WTC11 (cell line): ENCODE data around the gene SLC4A9. TPM values are rescaled to one million over a fixed set of nuclear protein-coding genes. Genes with fewer than 3 reads are reported as not detected.

Experiments
- ATAC-seq: fragments of 200-7000 bp; cut with Tn5 transposase; 2 replicates; pipeline ENCODE4 v1.10.0; 2021; ENCODE audit warnings: mild to moderate bottlenecking, moderate library complexity
- CTCF ChIA-PET: fragments of 300-600 bp; sonication (Branson Sonifier 250); formaldehyde crosslinking; loops from one replicate; lab custom pipeline; 2021; ENCODE audit warnings: antibody characterized with exemption; lab: Charles Lee
- POLR2A ChIA-PET: fragments of 350-600 bp; sonication (Branson Sonifier 250); formaldehyde crosslinking; loops from one replicate; lab custom pipeline; 2021; ENCODE audit warnings: antibody characterized with exemption; lab: Charles Lee
- DNase-seq: peaks from one replicate; pipeline ENCODE4 v3.0.0; 2021; ENCODE audit warnings: low spot score
- H3K27ac Mint-ChIP-seq: 2 replicates; pipeline ENCODE4 v1.8.0; 2021; ENCODE audit warnings: mixed read lengths
- H3K27me3 Mint-ChIP-seq: 2 replicates; pipeline ENCODE4 v1.8.0; 2021; ENCODE audit warnings: low read depth, mild to moderate bottlenecking, moderate library complexity, mixed read lengths
- H3K36me3 Mint-ChIP-seq: 2 replicates; pipeline ENCODE4 v1.8.0; 2021; ENCODE audit warnings: mixed read lengths
- H3K4me1 Mint-ChIP-seq: 2 replicates; pipeline ENCODE4 v1.8.0; 2022; ENCODE audit warnings: mixed read lengths
- H3K4me3 Mint-ChIP-seq: 2 replicates; pipeline ENCODE4 v1.8.0; 2021; ENCODE audit warnings: mild to moderate bottlenecking, moderate library complexity, mixed read lengths
- H3K9me3 Mint-ChIP-seq: 2 replicates; pipeline ENCODE4 v1.8.0; 2021; ENCODE audit warnings: mixed read lengths
- CDX4 ChIP-seq: fragments of 250-450 bp; sonication (Bioruptor Pico); IDR thresholded peaks from 2 replicates; pipeline ENCODE4 v1.9.0; 2021; ENCODE audit warnings: moderate library complexity, mild to moderate bottlenecking, inconsistent platforms, borderline replicate concordance
- CREM ChIP-seq: sonication (generic); formaldehyde crosslinking; IDR thresholded peaks from 2 replicates; pipeline ENCODE4 v1.8.1; 2022; ENCODE audit warnings: mild to moderate bottlenecking, missing genetic modification reagents, moderate library complexity
- ETV6 ChIP-seq: sonication (generic); formaldehyde crosslinking; IDR thresholded peaks from 2 replicates; pipeline ENCODE4 v1.8.1; 2022; ENCODE audit warnings: mild to moderate bottlenecking, missing genetic modification reagents
- FOXP1 ChIP-seq: sonication (generic); formaldehyde crosslinking; IDR thresholded peaks from 2 replicates; pipeline ENCODE4 v1.8.0; 2022; ENCODE audit warnings: missing genetic modification reagents, mild to moderate bottlenecking, moderate library complexity, borderline replicate concordance
- MXD4 ChIP-seq: fragments of 250-450 bp; sonication (Bioruptor Pico); IDR thresholded peaks from 2 replicates; pipeline ENCODE4 v1.8.0; 2021; ENCODE audit warnings: mild to moderate bottlenecking, moderate library complexity, borderline replicate concordance
- NFE2L1 ChIP-seq: sonication (generic); formaldehyde crosslinking; IDR thresholded peaks from 2 replicates; pipeline ENCODE4 v1.8.1; 2023; ENCODE audit warnings: missing genetic modification reagents
- USF2 ChIP-seq: sonication (generic); formaldehyde crosslinking; IDR thresholded peaks from 2 replicates; pipeline ENCODE4 v1.8.1; 2023; ENCODE audit warnings: mild to moderate bottlenecking, missing genetic modification reagents, moderate library complexity
- ZBTB21 ChIP-seq: sonication (generic); formaldehyde crosslinking; IDR thresholded peaks from 2 replicates; pipeline ENCODE4 v1.8.1; 2023; ENCODE audit warnings: mild to moderate bottlenecking, missing genetic modification reagents, borderline replicate concordance
- ZNF232 ChIP-seq: sonication (generic); formaldehyde crosslinking; IDR thresholded peaks from 2 replicates; pipeline ENCODE4 v1.8.0; 2022; ENCODE audit warnings: mild to moderate bottlenecking, missing genetic modification reagents
- ZNF281 ChIP-seq: sonication (generic); formaldehyde crosslinking; IDR thresholded peaks from 2 replicates; pipeline ENCODE4 v1.8.0; 2023; ENCODE audit warnings: mild to moderate bottlenecking, missing genetic modification reagents
- ZNF396 ChIP-seq: fragments of 250-450 bp; sonication (Bioruptor Pico); IDR thresholded peaks from 2 replicates; pipeline ENCODE4 v1.8.0; 2021; ENCODE audit warnings: mild to moderate bottlenecking, moderate library complexity, borderline replicate concordance
- ZNF671 ChIP-seq: fragments of 250-450 bp; sonication (Bioruptor Pico); IDR thresholded peaks from 2 replicates; pipeline ENCODE4 v1.8.0; 2021; ENCODE audit warnings: mild to moderate bottlenecking
- total RNA-seq: library from RNA; stranded (reverse); gene quantifications from 3 replicates; pipeline ENCODE4 v1.2.3, GENCODE V29; 2021
- TF ChIP-seq, protein P1 (sequence below): fragments of 250-450 bp; sonication (Bioruptor Pico); IDR thresholded peaks from 2 replicates; pipeline ENCODE4 v1.9.0; 2021; ENCODE audit warnings: mild to moderate bottlenecking
- TF ChIP-seq, protein P2 (sequence below): fragments of 200-600 bp; IDR thresholded peaks from 2 replicates; pipeline ENCODE4 v1.8.0; 2022; ENCODE audit warnings: antibody characterized with exemption
- TF ChIP-seq, protein P3 (sequence below): sonication (generic); formaldehyde crosslinking; IDR thresholded peaks from 2 replicates; pipeline ENCODE4 v1.8.0; 2022; ENCODE audit warnings: missing genetic modification reagents
- TF ChIP-seq, protein P4 (sequence below): sonication (generic); formaldehyde crosslinking; IDR thresholded peaks from 2 replicates; pipeline ENCODE4 v1.8.0; 2023; ENCODE audit warnings: missing genetic modification reagents, mild to moderate bottlenecking, borderline replicate concordance
- TF ChIP-seq, protein P5 (sequence below): fragments of 250-450 bp; sonication (Bioruptor Pico); IDR thresholded peaks from 2 replicates; pipeline ENCODE4 v1.8.0; 2021; ENCODE audit warnings: mild to moderate bottlenecking

SLC4A9 gene
- total RNA-seq, 1 experiment from 2014 or later: 0.37 TPM

GRCh38 chr5:140372971-140373487 is 13.0 kb downstream of the SLC4A9 start:
- Mint-ChIP-seq H3K4me3 (no peak overlapping the region), H3K9me3 (no peaks in the 10 kb centered on the region), H3K36me3 (no peaks in the 10 kb centered on the region), H3K4me1 (peaks cover 4% of the 10 kb centered on the region)
- peak; percentile 97 for ATAC-seq
- POLR2A ChIA-PET: interaction anchor here (0.5 kb wide), 1 partner anchor 23 kb away, joined by 6 read pairs; no protein-coding TSS in a partner anchor
- TF ChIP-seq FOXP1 (CRISPR knock-in tag) (no peak), USF2 (CRISPR knock-in tag) (no peak), ZNF671 (CRISPR knock-in tag) (no peak), ETV6 (CRISPR knock-in tag) (peak; percentile 36; the same call in 1 of the 2 replicates), CREM (CRISPR knock-in tag) (no peak), ZNF396 (CRISPR knock-in tag) (no peak), NFE2L1 (CRISPR knock-in tag) (no peak), MXD4 (CRISPR knock-in tag) (no peak), ZBTB21 (CRISPR knock-in tag) (no peak), CDX4 (CRISPR knock-in tag) (no peak), ZNF232 (CRISPR knock-in tag) (no peak), ZNF281 (CRISPR knock-in tag) (no peak)
- TF ChIP-seq, protein P1, sequence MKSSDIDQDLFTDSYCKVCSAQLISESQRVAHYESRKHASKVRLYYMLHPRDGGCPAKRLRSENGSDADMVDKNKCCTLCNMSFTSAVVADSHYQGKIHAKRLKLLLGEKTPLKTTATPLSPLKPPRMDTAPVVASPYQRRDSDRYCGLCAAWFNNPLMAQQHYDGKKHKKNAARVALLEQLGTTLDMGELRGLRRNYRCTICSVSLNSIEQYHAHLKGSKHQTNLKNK (CRISPR knock-in tag): no peak
- TF ChIP-seq, protein P2, sequence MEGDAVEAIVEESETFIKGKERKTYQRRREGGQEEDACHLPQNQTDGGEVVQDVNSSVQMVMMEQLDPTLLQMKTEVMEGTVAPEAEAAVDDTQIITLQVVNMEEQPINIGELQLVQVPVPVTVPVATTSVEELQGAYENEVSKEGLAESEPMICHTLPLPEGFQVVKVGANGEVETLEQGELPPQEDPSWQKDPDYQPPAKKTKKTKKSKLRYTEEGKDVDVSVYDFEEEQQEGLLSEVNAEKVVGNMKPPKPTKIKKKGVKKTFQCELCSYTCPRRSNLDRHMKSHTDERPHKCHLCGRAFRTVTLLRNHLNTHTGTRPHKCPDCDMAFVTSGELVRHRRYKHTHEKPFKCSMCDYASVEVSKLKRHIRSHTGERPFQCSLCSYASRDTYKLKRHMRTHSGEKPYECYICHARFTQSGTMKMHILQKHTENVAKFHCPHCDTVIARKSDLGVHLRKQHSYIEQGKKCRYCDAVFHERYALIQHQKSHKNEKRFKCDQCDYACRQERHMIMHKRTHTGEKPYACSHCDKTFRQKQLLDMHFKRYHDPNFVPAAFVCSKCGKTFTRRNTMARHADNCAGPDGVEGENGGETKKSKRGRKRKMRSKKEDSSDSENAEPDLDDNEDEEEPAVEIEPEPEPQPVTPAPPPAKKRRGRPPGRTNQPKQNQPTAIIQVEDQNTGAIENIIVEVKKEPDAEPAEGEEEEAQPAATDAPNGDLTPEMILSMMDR: peak; percentile 66
- TF ChIP-seq, protein P3, sequence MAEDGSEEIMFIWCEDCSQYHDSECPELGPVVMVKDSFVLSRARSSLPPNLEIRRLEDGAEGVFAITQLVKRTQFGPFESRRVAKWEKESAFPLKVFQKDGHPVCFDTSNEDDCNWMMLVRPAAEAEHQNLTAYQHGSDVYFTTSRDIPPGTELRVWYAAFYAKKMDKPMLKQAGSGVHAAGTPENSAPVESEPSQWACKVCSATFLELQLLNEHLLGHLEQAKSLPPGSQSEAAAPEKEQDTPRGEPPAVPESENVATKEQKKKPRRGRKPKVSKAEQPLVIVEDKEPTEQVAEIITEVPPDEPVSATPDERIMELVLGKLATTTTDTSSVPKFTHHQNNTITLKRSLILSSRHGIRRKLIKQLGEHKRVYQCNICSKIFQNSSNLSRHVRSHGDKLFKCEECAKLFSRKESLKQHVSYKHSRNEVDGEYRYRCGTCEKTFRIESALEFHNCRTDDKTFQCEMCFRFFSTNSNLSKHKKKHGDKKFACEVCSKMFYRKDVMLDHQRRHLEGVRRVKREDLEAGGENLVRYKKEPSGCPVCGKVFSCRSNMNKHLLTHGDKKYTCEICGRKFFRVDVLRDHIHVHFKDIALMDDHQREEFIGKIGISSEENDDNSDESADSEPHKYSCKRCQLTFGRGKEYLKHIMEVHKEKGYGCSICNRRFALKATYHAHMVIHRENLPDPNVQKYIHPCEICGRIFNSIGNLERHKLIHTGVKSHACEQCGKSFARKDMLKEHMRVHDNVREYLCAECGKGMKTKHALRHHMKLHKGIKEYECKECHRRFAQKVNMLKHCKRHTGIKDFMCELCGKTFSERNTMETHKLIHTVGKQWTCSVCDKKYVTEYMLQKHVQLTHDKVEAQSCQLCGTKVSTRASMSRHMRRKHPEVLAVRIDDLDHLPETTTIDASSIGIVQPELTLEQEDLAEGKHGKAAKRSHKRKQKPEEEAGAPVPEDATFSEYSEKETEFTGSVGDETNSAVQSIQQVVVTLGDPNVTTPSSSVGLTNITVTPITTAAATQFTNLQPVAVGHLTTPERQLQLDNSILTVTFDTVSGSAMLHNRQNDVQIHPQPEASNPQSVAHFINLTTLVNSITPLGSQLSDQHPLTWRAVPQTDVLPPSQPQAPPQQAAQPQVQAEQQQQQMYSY (CRISPR knock-in tag): no peak
- TF ChIP-seq, protein P4, sequence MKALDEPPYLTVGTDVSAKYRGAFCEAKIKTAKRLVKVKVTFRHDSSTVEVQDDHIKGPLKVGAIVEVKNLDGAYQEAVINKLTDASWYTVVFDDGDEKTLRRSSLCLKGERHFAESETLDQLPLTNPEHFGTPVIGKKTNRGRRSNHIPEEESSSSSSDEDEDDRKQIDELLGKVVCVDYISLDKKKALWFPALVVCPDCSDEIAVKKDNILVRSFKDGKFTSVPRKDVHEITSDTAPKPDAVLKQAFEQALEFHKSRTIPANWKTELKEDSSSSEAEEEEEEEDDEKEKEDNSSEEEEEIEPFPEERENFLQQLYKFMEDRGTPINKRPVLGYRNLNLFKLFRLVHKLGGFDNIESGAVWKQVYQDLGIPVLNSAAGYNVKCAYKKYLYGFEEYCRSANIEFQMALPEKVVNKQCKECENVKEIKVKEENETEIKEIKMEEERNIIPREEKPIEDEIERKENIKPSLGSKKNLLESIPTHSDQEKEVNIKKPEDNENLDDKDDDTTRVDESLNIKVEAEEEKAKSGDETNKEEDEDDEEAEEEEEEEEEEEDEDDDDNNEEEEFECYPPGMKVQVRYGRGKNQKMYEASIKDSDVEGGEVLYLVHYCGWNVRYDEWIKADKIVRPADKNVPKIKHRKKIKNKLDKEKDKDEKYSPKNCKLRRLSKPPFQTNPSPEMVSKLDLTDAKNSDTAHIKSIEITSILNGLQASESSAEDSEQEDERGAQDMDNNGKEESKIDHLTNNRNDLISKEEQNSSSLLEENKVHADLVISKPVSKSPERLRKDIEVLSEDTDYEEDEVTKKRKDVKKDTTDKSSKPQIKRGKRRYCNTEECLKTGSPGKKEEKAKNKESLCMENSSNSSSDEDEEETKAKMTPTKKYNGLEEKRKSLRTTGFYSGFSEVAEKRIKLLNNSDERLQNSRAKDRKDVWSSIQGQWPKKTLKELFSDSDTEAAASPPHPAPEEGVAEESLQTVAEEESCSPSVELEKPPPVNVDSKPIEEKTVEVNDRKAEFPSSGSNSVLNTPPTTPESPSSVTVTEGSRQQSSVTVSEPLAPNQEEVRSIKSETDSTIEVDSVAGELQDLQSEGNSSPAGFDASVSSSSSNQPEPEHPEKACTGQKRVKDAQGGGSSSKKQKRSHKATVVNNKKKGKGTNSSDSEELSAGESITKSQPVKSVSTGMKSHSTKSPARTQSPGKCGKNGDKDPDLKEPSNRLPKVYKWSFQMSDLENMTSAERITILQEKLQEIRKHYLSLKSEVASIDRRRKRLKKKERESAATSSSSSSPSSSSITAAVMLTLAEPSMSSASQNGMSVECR (CRISPR knock-in tag): no peak
- TF ChIP-seq, protein P5, sequence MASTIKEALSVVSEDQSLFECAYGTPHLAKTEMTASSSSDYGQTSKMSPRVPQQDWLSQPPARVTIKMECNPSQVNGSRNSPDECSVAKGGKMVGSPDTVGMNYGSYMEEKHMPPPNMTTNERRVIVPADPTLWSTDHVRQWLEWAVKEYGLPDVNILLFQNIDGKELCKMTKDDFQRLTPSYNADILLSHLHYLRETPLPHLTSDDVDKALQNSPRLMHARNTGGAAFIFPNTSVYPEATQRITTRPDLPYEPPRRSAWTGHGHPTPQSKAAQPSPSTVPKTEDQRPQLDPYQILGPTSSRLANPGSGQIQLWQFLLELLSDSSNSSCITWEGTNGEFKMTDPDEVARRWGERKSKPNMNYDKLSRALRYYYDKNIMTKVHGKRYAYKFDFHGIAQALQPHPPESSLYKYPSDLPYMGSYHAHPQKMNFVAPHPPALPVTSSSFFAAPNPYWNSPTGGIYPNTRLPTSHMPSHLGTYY (CRISPR knock-in tag): no peak
- TF ChIP-seq, all 79 proteins: peak for 2
- H3K27me3 Mint-ChIP-seq: no peaks in the 10 kb centered on the region; the same call in 1 of the 2 replicates
- CTCF ChIA-PET: interaction anchor here (0.6 to 3.3 kb wide), 45 partner anchors 9 to 469 kb away, joined by 3 to 53 read pairs (median 4); partner anchors contain the start of genes ANKHD1, EIF4EBP3, HBEGF and IK
- DNase-seq: peak; percentile 88
- peak overlapping the region; percentile 62 for H3K27ac Mint-ChIP-seq
